HEK293 (cell line): ENCODE results near the gene C1orf210.

ENCODE experiments used
- CTCF ChIA-PET: fragments of 350-600 bp; formaldehyde crosslinking; extraction: SDS; loops from one replicate; lab custom pipeline; 2021; ENCODE audit warnings: antibody characterized with exemption; lab: Yijun Ruan, JAX
- POLR2A ChIA-PET: fragments of 300-600 bp; formaldehyde crosslinking; extraction: SDS; loops from one replicate; lab custom pipeline; 2020; ENCODE audit warnings: antibody characterized with exemption, inconsistent platforms; lab: Yijun Ruan, JAX
- H3K27ac ChIP-seq: fragments of 200-500 bp; sonication (Bioruptor generic); 2 replicates; pipeline ENCODE4 v1.5.1; 2014; ENCODE audit warnings: low read depth, low read length, control low read depth, inconsistent platforms; ENCODE audit errors: extremely low read depth
- H3K36me3 ChIP-seq, 2 experiments: fragments of 200-500 bp in 1 of 2; sonication (Bioruptor generic) in 1 of 2; 1 replicate in 1 of 2; 2 replicates in 1 of 2; pipeline ENCODE4 v1.5.1; 2014 to 2017; ENCODE audit warnings: inconsistent platforms in 2 of 2, low read length in 2 of 2; ENCODE audit not compliant: control insufficient read depth in 2 of 2, insufficient read depth in 1 of 2
- H3K4me1 ChIP-seq: fragments of 200-500 bp; sonication (Bioruptor generic); 2 replicates; pipeline ENCODE4 v1.5.1; 2014; ENCODE audit warnings: mild to moderate bottlenecking, low read length, inconsistent platforms; ENCODE audit not compliant: control insufficient read depth, insufficient read depth
- H3K4me3 ChIP-seq: 2 replicates; pipeline ENCODE4 v1.5.1; 2011; ENCODE audit warnings: low read depth, mild to moderate bottlenecking, control low read depth, low read length, moderate library complexity
- H3K9me3 ChIP-seq: fragments of 200-500 bp; sonication (Bioruptor generic); 2 replicates; pipeline ENCODE4 v1.5.1; 2014; ENCODE audit warnings: low read depth, low read length, inconsistent platforms; ENCODE audit not compliant: control insufficient read depth, insufficient read depth
- GFI1B ChIP-seq: fragments of 450-650 bp; formaldehyde crosslinking; IDR thresholded peaks from 2 replicates; pipeline ENCODE4 v1.5.1; 2016; ENCODE audit warnings: missing biosample characterization, missing genetic modification characterization
- GLI4 ChIP-seq: fragments of 450-650 bp; formaldehyde crosslinking; IDR thresholded peaks from 2 replicates; pipeline ENCODE4 v1.5.1; 2016; ENCODE audit warnings: missing biosample characterization, missing genetic modification characterization
- HOXC10 ChIP-seq: sonication (generic); formaldehyde crosslinking; IDR thresholded peaks from 2 replicates; pipeline ENCODE4 v1.8.1; 2023; ENCODE audit warnings: mild to moderate bottlenecking, missing genetic modification reagents
- HOXD13 ChIP-seq: sonication (generic); formaldehyde crosslinking; IDR thresholded peaks from 2 replicates; pipeline ENCODE4 v1.8.0; 2022; ENCODE audit warnings: missing genetic modification reagents, borderline replicate concordance
- SALL2 ChIP-seq: fragments of 450-650 bp; formaldehyde crosslinking; IDR thresholded peaks from 2 replicates; pipeline ENCODE4 v1.5.0; 2017; ENCODE audit warnings: missing biosample characterization, mild to moderate bottlenecking, missing genetic modification characterization, borderline replicate concordance
- SP7 ChIP-seq: fragments of 450-650 bp; formaldehyde crosslinking; IDR thresholded peaks from 2 replicates; pipeline ENCODE4 v1.5.1; 2016; ENCODE audit warnings: missing biosample characterization, missing genetic modification characterization
- ZBTB17 ChIP-seq: fragments of 450-650 bp; formaldehyde crosslinking; IDR thresholded peaks from 2 replicates; pipeline ENCODE4 v1.5.1; 2016; ENCODE audit warnings: missing biosample characterization, missing genetic modification characterization
- ZBTB26 ChIP-seq: fragments of 450-650 bp; formaldehyde crosslinking; optimal IDR thresholded peaks from 2 replicates; pipeline ENCODE3; 2016; ENCODE audit warnings: missing biosample characterization, mild to moderate bottlenecking, missing genetic modification characterization
- ZFP37 ChIP-seq: fragments of 450-650 bp; formaldehyde crosslinking; IDR thresholded peaks from 2 replicates; pipeline ENCODE4 v1.5.1; 2016; ENCODE audit warnings: missing biosample characterization, missing genetic modification characterization
- ZNF140 ChIP-seq: fragments of 450-650 bp; formaldehyde crosslinking; IDR thresholded peaks from 2 replicates; pipeline ENCODE4 v1.5.1; 2016; ENCODE audit warnings: missing biosample characterization, missing genetic modification characterization
- ZNF16 ChIP-seq: fragments of 450-650 bp; formaldehyde crosslinking; IDR thresholded peaks from 2 replicates; pipeline ENCODE4 v1.5.1; 2016; ENCODE audit warnings: low read depth, missing biosample characterization, missing genetic modification characterization
- ZNF175 ChIP-seq: fragments of 450-650 bp; formaldehyde crosslinking; IDR thresholded peaks from 2 replicates; pipeline ENCODE4 v1.5.1; 2016; ENCODE audit warnings: missing biosample characterization, missing genetic modification characterization
- ZNF366 ChIP-seq: fragments of 450-650 bp; formaldehyde crosslinking; conservative IDR thresholded peaks from 2 replicates; pipeline ENCODE4 v1.5.1; 2016; ENCODE audit warnings: missing biosample characterization, missing genetic modification characterization
- ZNF510 ChIP-seq: fragments of 450-650 bp; formaldehyde crosslinking; IDR thresholded peaks from 2 replicates; pipeline ENCODE4 v1.5.1; 2018; ENCODE audit warnings: mild to moderate bottlenecking, missing genetic modification characterization, missing biosample characterization; ENCODE audit not compliant: insufficient replicate concordance
- ZNF544 ChIP-seq: fragments of 450-650 bp; formaldehyde crosslinking; IDR thresholded peaks from 2 replicates; pipeline ENCODE4 v1.5.0; 2017; ENCODE audit warnings: missing biosample characterization, missing genetic modification characterization
- ZNF580 ChIP-seq: fragments of 450-650 bp; formaldehyde crosslinking; IDR thresholded peaks from 2 replicates; pipeline ENCODE4 v1.5.1; 2016; ENCODE audit warnings: missing biosample characterization, missing genetic modification characterization
- ZNF621 ChIP-seq: fragments of 450-650 bp; formaldehyde crosslinking; IDR thresholded peaks from 2 replicates; pipeline ENCODE4 v1.5.1; 2017; ENCODE audit warnings: missing biosample characterization, missing genetic modification characterization
- ZNF629 ChIP-seq: fragments of 450-650 bp; formaldehyde crosslinking; IDR thresholded peaks from 2 replicates; pipeline ENCODE4 v1.5.1; 2017; ENCODE audit warnings: missing biosample characterization, missing genetic modification characterization
- ZNF777 ChIP-seq: fragments of 450-650 bp; formaldehyde crosslinking; IDR thresholded peaks from 2 replicates; pipeline ENCODE4 v1.5.1; 2017; ENCODE audit warnings: missing biosample characterization, missing genetic modification characterization, borderline replicate concordance
- ZNF791 ChIP-seq: fragments of 450-650 bp; formaldehyde crosslinking; IDR thresholded peaks from 2 replicates; pipeline ENCODE4 v1.5.1; 2016; ENCODE audit warnings: missing biosample characterization, missing genetic modification characterization
- ZNF837 ChIP-seq: fragments of 450-650 bp; formaldehyde crosslinking; IDR thresholded peaks from 2 replicates; pipeline ENCODE4 v1.5.1; 2016; ENCODE audit warnings: missing biosample characterization, missing genetic modification characterization
- TF ChIP-seq, protein P1 (sequence below): fragments of 450-650 bp; formaldehyde crosslinking; IDR thresholded peaks from 2 replicates; pipeline ENCODE4 v1.5.1; 2016; ENCODE audit warnings: missing biosample characterization, missing genetic modification characterization
- TF ChIP-seq, protein P2 (sequence below): fragments of 450-650 bp; formaldehyde crosslinking; IDR thresholded peaks from 2 replicates; pipeline ENCODE4 v1.5.1; 2016; ENCODE audit warnings: missing biosample characterization, missing genetic modification characterization
- TF ChIP-seq, protein P3 (sequence below): fragments of 450-650 bp; formaldehyde crosslinking; IDR thresholded peaks from 2 replicates; pipeline ENCODE4 v1.5.1; 2016; ENCODE audit warnings: missing biosample characterization, missing genetic modification characterization

The C1orf210 gene

DNA sequence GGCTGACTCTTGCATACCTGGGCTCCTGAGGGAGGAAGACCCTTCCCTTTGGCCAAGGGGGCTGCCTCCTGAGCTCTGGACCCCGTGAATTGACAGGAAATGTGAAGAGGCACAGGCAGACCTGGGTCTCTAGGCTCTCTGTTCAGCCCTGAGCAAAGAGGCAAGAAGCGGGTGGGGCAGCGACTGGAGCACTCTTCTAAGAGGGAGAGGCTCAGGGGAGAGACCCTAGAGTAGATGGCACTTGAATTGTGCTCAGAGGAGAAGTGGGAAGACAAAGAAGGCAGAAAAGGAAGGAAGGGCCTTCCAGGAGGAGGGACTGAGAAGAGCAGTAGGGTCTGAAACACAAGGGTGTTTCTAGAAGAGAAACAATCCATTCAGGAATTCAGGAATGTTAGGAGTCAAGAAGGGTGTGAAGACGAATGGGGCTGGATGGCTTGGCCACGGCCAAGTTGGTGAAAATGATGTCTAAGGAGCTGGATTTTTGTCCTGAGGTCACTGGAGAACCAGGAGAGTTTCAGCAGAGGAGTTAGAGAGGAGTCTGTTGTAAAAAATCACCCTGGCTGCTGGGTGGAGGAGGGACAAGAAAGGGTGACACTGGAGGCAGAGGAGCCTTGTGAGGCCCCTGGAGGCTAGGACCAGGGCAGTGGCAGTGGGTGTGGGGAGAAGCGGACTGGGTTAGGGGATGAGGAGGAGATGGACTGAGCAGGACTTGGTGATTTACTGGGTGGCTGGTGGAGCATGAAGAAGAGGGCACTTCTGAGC is 20.7 kb upstream of the C1orf210 start:
- CTCF ChIA-PET = interaction anchor here (0.6 kb wide), 1 partner anchor 418 kb away, joined by 3 read pairs; no protein-coding TSS in a partner anchor
- TF ChIP-seq SALL2 (tag by site-specific recombination) (no peak), ZNF544 (tag by site-specific recombination) (no peak), ZBTB26 (tag by site-specific recombination) (no peak), ZNF16 (tag by site-specific recombination) (no peak), ZBTB17 (tag by site-specific recombination) (no peak; the same call in 1 of the 2 replicates)
- TF ChIP-seq, all 188 proteins: peak for 0
- H3K9me3 ChIP-seq = no peaks in the 10 kb centered on the region
- H3K4me3 ChIP-seq = no peak overlapping the region
- no peaks in the 10 kb centered on the region for H3K4me1 ChIP-seq
- H3K36me3 ChIP-seq = no peaks in the 10 kb centered on the region
- no peak overlapping the region for H3K27ac ChIP-seq
- POLR2A ChIA-PET = no interaction called here

GRCh38 chr1:43305461-43305860 is 20.1 kb upstream of the C1orf210 start:
- Histone ChIP-seq H3K27ac (no peak overlapping the region), H3K36me3 (no peaks in the 10 kb centered on the region), H3K4me1 (no peaks in the 10 kb centered on the region), H3K9me3 (no peaks in the 10 kb centered on the region), H3K4me3 (no peak overlapping the region)
- TF ChIP-seq ZNF629 (tag by site-specific recombination) (no peak), ZNF837 (tag by site-specific recombination) (no peak), ZNF777 (tag by site-specific recombination) (no peak), ZNF140 (tag by site-specific recombination) (no peak), HOXD13 (no peak), HOXC10 (CRISPR knock-in tag) (no peak), ZNF366 (no peak), SP7 (tag by site-specific recombination) (no peak), GLI4 (tag by site-specific recombination) (no peak), ZNF510 (tag by site-specific recombination) (no peak), GFI1B (tag by site-specific recombination) (no peak), ZNF621 (tag by site-specific recombination) (no peak), ZNF791 (tag by site-specific recombination) (no peak), ZNF175 (tag by site-specific recombination) (no peak), ZNF580 (no peak), ZFP37 (tag by site-specific recombination) (no peak)
- TF ChIP-seq, protein P1, sequence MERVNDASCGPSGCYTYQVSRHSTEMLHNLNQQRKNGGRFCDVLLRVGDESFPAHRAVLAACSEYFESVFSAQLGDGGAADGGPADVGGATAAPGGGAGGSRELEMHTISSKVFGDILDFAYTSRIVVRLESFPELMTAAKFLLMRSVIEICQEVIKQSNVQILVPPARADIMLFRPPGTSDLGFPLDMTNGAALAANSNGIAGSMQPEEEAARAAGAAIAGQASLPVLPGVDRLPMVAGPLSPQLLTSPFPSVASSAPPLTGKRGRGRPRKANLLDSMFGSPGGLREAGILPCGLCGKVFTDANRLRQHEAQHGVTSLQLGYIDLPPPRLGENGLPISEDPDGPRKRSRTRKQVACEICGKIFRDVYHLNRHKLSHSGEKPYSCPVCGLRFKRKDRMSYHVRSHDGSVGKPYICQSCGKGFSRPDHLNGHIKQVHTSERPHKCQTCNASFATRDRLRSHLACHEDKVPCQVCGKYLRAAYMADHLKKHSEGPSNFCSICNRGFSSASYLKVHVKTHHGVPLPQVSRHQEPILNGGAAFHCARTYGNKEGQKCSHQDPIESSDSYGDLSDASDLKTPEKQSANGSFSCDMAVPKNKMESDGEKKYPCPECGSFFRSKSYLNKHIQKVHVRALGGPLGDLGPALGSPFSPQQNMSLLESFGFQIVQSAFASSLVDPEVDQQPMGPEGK (tag by site-specific recombination) = no peak
- TF ChIP-seq, protein P2, sequence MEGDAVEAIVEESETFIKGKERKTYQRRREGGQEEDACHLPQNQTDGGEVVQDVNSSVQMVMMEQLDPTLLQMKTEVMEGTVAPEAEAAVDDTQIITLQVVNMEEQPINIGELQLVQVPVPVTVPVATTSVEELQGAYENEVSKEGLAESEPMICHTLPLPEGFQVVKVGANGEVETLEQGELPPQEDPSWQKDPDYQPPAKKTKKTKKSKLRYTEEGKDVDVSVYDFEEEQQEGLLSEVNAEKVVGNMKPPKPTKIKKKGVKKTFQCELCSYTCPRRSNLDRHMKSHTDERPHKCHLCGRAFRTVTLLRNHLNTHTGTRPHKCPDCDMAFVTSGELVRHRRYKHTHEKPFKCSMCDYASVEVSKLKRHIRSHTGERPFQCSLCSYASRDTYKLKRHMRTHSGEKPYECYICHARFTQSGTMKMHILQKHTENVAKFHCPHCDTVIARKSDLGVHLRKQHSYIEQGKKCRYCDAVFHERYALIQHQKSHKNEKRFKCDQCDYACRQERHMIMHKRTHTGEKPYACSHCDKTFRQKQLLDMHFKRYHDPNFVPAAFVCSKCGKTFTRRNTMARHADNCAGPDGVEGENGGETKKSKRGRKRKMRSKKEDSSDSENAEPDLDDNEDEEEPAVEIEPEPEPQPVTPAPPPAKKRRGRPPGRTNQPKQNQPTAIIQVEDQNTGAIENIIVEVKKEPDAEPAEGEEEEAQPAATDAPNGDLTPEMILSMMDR (tag by site-specific recombination) = no peak
- TF ChIP-seq, protein P3, sequence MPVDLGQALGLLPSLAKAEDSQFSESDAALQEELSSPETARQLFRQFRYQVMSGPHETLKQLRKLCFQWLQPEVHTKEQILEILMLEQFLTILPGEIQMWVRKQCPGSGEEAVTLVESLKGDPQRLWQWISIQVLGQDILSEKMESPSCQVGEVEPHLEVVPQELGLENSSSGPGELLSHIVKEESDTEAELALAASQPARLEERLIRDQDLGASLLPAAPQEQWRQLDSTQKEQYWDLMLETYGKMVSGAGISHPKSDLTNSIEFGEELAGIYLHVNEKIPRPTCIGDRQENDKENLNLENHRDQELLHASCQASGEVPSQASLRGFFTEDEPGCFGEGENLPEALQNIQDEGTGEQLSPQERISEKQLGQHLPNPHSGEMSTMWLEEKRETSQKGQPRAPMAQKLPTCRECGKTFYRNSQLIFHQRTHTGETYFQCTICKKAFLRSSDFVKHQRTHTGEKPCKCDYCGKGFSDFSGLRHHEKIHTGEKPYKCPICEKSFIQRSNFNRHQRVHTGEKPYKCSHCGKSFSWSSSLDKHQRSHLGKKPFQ = no peak
- ChIA-PET CTCF (interaction anchor here (0.6 kb wide), 1 partner anchor 419 kb away, joined by 3 read pairs; no protein-coding TSS in a partner anchor), POLR2A (no interaction called here)
